ENCODE results near the gene TTLL12.

Gene TTLL12

DNA sequence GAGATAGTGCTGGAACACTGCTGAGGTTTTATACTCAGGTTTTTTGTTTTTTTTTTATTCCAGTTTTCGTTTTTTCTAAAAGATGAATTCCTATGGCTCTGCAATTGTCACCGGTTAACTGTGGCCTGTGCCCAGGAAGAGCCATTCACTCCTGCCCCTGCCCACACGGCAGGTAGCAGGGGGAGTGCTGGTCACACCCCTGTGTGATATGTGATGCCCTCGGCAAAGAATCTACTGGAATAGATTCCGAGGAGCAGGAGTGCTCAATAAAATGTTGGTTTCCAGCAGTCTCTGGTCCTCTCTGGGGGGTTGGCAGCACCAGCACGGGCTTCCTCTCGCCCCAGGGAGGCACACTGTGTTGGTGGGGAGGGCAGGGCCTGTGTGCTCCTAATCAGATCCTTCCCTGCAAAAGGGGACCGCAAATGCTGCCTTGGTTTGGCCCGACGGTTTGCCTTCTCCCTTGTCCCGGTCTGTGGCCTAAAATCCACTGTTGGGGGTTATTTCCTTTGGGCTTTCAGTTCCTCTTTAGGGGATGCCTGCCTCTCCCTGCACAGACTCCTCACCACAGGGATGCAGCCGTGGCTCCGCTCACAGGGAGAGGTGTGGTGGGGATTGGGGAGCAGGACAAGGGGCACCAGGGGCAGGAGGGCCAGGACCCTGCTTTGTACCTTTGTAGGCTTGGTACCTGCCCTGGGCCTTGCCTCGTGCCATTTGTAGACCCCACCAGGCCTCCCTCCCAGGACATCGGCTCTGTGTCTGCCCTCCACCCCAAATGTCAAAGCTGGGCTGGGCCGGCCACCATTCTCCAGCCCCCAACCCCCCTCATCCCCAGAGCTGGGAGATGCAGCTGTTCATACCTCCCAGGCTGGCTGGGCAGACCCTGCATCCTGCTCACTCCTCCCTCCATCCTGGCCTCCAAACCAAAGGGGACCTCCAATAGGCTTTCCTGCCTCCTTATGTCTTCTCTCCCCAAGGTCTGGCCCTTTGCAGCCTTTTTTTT, 57.2 kb downstream of the TTLL12 start:
- Histone ChIP-seq H3K79me2 (ENCODE audit: low read length) (no peaks in the 10 kb centered on the region), H4K20me1 (ENCODE audit: insufficient read depth, low read length) (0 out of 2 replicates have a peak, but pooled peaks cover 5% of the 10 kb centered on the region), H3K4me2 (ENCODE audit: low read length) (peak overlapping the region; percentile 46), H3K4me3 (ENCODE audit: low read length) (no peak overlapping the region), H3K9me3 (ENCODE audit: insufficient read depth, low read length) (no peaks in the 10 kb centered on the region), H3K36me3 (replicated peaks; ENCODE audit: low read depth, low read length) (peaks cover 16% of the 10 kb centered on the region), H3K27me3 (ENCODE audit: low read depth, low read length) (no peaks in the 10 kb centered on the region), H2AFZ (ENCODE audit: low read depth, low read length) (no peak overlapping the region), H3K9ac (ENCODE audit: low read length) (no peak overlapping the region), H3K4me1 (ENCODE audit: low read length) (peaks cover 17% of the 10 kb centered on the region), H3K27ac (ENCODE audit: low read length) (no peak overlapping the region)
- TF ChIP-seq, protein P1, sequence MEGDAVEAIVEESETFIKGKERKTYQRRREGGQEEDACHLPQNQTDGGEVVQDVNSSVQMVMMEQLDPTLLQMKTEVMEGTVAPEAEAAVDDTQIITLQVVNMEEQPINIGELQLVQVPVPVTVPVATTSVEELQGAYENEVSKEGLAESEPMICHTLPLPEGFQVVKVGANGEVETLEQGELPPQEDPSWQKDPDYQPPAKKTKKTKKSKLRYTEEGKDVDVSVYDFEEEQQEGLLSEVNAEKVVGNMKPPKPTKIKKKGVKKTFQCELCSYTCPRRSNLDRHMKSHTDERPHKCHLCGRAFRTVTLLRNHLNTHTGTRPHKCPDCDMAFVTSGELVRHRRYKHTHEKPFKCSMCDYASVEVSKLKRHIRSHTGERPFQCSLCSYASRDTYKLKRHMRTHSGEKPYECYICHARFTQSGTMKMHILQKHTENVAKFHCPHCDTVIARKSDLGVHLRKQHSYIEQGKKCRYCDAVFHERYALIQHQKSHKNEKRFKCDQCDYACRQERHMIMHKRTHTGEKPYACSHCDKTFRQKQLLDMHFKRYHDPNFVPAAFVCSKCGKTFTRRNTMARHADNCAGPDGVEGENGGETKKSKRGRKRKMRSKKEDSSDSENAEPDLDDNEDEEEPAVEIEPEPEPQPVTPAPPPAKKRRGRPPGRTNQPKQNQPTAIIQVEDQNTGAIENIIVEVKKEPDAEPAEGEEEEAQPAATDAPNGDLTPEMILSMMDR (IDR thresholded peaks at IDR 0.05; ENCODE audit: low read depth, low read length), result no peak
- no peak for TF ChIP-seq EZH2phosphoT487 (IDR thresholded peaks at IDR 0.05; ENCODE audit: low read depth)

DNA sequence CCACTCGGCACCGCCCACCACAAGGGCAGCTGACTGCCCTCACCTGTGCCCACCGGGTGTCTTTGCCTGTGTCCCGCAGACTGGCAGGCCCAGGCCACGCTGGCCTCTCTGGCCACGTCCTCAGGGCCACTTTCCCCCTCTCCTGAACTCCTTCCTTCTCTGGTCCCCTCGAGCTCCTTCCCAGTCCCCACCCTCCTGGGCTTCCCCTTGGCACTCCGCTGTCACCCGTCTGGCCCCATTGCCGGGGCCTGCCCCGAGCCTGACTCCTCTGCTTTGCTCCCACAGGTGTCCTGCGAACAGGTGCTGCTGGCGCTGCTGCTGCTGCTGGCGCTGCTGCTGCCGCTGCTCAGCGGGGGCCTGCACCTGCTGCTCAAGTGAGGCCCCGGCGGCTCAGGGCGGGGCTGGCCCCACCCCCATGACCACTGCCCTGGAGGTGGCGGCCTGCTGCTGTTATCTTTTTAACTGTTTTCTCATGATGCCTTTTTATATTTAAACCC, 58.0 kb downstream of the TTLL12 start:
- peaks cover 10% of the 10 kb centered on the region for H3K36me3 ChIP-seq (replicated peaks; ENCODE audit: low read depth, low read length)
- no peak overlapping the region for H2AFZ ChIP-seq (ENCODE audit: low read depth, low read length)
- no peaks in the 10 kb centered on the region for H3K27me3 ChIP-seq (ENCODE audit: low read depth, low read length)
- no peaks in the 10 kb centered on the region for H3K9me3 ChIP-seq (ENCODE audit: insufficient read depth, low read length)
- no peaks in the 10 kb centered on the region for H3K79me2 ChIP-seq (ENCODE audit: low read length)
- no peak overlapping the region for H3K9ac ChIP-seq (ENCODE audit: low read length)
- H3K27ac ChIP-seq (ENCODE audit: low read length), result no peak overlapping the region
- peaks cover 17% of the 10 kb centered on the region for H3K4me1 ChIP-seq (ENCODE audit: low read length)
- peak overlapping the region; percentile 46 for H3K4me2 ChIP-seq (ENCODE audit: low read length)
- 0 out of 2 replicates have a peak, but pooled peaks cover 5% of the 10 kb centered on the region for H4K20me1 ChIP-seq (ENCODE audit: insufficient read depth, low read length)
- no peak overlapping the region for H3K4me3 ChIP-seq (ENCODE audit: low read length)
- TF ChIP-seq, protein P1 (IDR thresholded peaks at IDR 0.05; ENCODE audit: low read depth, low read length), result no peak
- no peak for TF ChIP-seq EZH2phosphoT487 (IDR thresholded peaks at IDR 0.05; ENCODE audit: low read depth)

DNA sequence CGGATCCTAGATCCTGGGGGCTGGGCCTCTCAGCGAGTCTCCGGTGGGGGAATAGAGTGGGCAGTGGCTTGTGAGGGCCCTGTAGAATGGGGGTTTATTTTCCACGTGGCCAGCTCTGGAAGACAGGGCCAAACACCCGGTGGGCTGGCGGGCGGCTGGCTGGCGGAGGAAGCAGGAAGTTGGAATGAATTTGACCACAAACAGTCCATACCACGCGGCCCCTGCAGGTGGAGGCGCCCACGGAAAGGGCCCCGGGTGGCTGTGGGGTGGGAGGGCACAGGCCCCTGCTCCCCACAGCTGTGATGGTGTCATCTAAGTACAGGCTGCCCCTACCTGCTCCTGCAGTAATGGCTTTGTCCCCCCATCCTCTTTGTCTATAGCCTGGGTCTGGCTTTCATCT, 58.8 kb downstream of the TTLL12 start:
- TF ChIP-seq, protein P1 (IDR thresholded peaks at IDR 0.05; ENCODE audit: low read depth, low read length), result no peak
- TF ChIP-seq EZH2phosphoT487 (IDR thresholded peaks at IDR 0.05; ENCODE audit: low read depth), result no peak
- Histone ChIP-seq H3K4me1 (ENCODE audit: low read length) (peaks cover 17% of the 10 kb centered on the region), H3K36me3 (replicated peaks; ENCODE audit: low read depth, low read length) (peaks cover 5% of the 10 kb centered on the region), H3K9ac (ENCODE audit: low read length) (no peak overlapping the region), H3K27me3 (ENCODE audit: low read depth, low read length) (no peaks in the 10 kb centered on the region), H4K20me1 (ENCODE audit: insufficient read depth, low read length) (0 out of 2 replicates have a peak, but pooled peaks cover 5% of the 10 kb centered on the region), H2AFZ (ENCODE audit: low read depth, low read length) (no peak overlapping the region), H3K27ac (ENCODE audit: low read length) (no peak overlapping the region), H3K9me3 (ENCODE audit: insufficient read depth, low read length) (no peaks in the 10 kb centered on the region), H3K79me2 (ENCODE audit: low read length) (no peaks in the 10 kb centered on the region), H3K4me3 (ENCODE audit: low read length) (no peak overlapping the region), H3K4me2 (ENCODE audit: low read length) (no peak overlapping the region)
